Femur (tissue), 1 donor: ENCODE measurements around the gene HSPA9.

ENCODE experiments used
- DNase-seq: peaks from one replicate; pipeline ENCODE4 v3.0.0-alpha.2; 2017

The HSPA9 gene

DNA sequence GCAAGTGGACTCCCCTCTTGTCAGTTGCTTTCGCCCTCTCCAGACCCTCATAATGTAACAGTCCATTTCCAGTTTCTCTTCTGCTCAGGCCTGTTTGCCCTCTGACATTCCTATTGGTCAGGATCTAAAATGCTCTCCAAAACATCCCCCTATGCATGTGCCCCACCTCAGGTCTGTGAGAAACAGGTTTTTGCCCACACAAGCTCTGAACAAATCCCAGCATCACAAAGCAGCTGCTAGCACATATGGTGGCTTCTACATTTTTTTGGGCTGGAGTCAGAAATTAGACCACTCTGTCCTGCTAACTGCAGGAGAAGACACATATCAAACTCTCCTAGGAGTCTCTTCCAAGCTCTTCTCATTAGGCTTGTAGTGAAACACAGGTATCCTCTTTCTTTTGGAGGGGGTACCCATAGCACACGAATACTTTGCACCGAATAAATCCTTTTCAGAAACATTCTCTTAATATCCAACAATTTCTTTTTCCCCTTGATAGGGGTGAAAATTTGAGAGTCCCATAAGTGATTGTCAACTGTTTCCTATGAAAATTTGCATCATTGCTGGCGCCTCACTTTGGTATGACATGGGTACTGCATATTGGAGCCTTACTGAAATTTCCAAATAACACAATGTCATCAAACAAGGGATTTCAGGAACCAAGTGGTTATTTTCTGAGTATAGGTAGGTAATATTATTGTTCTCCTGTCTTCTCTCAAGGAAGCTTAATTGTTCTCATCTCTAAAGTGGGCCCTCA is 19.3 kb upstream of the HSPA9 start:
- no peak for DNase-seq

DNA sequence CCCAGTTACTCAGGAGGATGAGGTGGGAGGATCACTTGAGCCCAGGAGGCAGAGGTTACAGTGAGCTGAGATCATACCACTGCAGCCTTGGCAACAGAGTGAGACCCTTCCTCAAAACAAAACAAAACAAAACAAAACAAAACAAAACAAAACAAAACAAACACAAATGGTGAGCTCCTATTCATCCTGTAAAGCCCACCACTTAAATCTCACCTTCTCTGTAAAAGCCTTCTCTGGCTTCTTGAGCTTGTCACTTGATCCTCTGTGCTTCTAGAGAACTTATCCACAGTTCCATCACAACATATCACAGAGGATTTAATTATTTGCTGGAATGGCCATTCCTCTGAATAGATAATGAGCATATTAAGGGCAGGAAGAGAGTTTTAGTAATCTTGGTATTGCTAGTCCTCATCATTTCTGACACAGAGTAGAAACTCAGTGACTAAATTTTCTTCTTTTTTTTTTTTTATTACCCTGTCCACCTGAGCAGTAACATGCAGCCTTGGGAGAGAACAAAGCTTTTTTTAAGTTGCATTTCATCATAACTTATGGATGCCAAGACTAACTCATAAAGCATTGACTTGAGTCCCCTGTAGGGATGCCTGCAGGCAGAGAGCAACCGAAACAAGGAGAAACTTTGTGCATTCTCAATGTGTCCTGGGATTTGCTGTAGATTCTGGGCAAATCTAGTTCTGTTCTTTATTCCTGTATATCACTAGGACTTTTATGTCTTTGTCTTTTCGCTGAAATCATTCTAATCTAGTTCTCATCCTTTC is 13.0 kb upstream of the HSPA9 start:
- DNase-seq: no peak

DNA sequence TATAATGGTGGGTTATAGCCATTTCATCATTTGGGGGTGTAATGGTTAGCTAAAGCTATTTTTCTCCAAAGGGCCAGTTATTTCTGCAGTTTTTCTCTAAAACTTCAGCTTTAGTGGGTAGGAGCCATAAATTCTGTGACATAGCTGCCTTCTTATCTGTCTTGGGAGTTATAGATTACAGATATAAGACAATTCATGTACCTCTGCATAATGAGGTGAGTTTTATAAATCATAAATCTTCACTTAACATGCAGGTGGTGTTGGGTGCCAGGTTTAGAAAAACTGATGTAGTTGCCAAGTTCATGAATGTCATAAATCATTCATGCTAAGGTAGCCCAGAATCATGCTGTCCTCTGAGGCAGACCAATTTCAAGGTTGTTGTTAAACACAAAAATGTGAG is 10.0 kb upstream of the HSPA9 start:
- no peak for DNase-seq

DNA sequence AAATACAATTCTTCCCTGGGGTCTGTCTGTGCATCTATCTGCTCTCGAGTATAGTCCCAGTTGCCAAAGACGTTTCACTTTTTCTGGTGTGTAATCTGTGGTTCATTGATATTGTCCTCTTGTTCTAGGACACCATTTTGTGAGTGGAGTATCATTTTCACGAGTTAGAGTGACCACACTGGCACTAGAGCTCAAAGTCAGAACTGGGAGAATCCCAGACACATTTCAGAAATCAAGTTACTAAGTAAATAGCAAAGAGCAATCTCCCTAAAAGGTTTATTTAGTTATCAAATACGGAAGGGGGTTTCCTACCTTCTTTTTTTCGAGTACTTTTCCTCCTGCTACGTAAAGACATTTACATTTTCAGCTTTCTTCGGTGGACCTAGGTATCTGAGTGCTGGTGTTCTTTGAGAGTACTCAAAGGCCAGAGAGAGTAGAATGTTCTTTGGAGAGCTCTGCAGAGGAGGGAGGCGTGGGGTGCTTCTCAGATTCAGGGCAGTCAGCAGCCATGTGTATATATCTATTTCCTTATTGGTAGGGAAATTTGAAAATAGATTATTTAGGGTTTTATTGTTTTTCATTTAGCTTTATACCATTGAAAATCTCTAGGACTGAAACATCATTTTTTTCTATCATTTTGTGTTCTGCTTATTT is 8.9 kb upstream of the HSPA9 start:
- DNase-seq: no peak

DNA sequence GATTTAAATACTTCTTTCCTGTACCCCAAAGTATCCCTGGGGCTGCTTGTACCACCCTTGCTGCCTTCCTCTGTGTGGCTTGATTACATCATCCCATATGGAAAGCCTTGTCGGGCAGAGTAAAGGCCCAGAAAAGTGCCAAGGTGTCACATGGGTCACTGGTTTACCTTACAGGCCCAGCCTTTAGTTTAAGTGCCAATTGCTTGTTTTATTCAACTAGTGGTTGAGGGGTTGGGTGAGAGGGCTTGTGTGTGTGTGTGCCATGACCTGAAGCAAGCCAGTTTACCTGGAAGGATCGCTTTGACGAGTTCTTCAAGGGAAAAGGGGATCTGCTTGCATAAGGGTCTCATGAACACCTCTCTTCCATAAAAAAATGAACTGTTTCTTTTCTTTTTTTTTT is 7.8 kb upstream of the HSPA9 start:
- DNase-seq: no peak

DNA sequence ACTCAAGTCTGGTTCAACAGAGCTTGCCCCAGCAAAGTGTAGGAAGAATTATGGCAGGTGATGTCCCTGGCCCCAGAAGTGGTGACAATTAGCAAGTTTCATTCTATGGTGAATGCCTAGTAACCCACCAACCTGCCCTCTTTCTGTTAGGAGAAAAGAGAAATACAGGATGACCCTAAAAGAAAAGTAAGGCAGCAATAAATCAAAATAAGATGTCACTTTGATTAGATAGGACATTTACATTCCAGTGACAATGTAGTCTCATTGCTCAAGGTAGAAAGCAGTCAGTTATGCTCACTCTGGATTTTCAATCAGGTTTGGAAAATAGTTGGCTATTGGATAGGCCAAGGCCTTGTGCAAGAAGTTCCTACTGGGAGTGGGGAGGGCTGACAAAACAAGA is 5.6 kb upstream of the HSPA9 start:
- DNase-seq: no peak

DNA sequence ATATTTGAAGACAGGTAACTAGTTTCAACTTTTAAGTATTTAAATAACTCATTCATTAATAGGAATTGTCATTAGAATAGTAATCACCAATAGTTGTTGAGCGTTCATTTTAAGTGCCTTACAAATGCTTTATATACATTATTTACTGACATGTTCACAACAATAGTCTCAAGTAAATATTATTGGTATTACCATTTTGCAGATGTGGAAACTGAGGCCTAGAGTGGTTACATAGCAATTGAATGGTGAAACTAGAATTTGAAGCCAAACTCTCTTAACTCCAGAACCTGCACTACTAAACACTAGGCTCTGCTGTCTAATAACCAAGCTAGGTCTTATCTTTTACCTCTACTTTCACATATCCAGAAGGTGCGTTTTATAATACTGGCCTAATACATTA is 4.8 kb upstream of the HSPA9 start:
- no peak for DNase-seq

DNA sequence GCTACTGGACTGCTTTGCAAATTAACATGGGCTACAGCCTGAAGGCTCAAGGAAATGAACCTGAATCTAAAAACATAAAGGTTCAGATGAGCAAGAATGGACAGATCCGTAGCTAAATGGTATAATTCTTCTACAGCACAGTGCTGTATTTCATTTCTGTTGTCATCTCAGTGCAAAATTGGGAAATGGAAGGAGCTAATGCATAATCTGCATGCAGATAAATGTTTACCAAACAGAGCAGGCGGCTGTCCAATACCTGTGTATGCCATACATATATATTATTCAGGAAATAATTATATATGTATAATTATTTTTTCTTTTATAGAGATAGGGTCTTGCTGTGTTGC is 4.3 kb upstream of the HSPA9 start:
- no peak for DNase-seq

DNA sequence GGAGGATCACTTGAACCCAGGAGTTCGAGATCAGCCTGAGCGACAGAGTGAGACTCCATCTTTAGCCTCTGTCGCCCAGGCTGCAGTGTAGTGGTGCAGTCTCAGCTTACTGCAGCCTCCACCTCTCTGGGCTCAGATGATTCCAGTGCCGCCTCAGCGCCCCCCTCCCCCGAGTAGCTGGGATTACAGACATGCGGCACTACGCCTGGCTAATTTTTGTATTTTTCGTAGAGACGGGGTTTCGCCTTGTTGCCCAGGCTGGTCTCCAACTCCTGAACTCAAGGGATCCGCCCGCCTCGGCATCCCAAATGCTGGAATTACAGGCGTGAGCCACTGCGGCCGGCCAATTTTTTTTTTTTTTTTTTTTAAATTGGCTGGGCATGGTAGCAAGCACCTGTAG is 2.3 kb upstream of the HSPA9 start:
- DNase-seq: no peak

DNA sequence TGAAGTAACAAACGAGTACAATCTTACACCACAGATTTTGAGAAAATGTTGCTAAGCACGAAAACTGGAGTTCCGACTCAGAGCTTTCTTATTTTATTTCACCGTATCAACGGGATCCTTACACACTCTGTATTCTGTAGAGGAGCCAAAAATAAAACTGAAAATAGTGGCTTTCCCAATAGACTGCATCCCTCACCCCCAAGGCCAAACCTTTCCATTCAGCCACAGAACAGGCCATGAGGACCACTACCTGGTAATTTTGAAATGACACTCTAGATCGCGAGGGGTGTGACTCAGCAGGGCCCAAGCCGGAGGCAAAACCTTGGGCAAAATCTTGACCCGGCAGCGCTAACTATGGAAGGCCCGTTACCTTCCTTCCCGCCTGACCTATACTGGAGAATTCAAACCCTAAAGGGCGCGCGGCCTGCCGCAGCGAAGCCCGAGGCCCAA is 432 bp downstream of the HSPA9 start:
- DNase-seq: no peak

DNA sequence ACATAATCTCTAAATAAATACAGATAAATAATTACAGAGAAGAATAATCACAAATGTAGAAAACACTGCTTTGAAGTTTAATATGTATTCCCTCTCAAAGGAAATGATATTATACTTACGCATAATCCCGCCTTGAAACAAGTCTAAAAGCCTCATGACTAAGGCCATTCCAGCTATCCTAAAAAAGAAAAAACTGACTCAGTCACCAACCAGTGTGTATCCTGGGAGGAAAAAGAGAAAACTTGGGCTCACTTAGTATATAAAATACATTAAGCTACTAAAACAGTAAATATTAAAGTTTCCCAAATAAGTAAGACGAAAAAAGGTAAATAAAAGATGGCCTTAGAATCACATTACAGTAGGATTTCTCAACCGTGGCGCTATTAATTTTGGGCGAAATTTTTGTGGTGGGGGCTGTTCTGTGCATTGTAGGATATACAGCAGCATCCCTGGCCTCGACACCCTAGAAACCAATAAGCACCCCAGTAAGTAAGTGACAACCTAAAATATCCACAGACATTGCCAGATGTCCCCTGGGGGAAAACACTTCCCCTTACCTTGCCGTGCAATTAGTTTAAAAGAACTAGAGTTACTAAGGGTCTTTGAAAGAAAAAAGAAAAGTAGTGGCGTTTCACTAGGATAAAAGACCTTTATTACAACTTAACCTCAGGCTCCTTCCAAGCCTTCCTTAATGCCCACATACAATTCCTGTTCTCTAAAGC is 1.1 kb downstream of the HSPA9 start:
- no peak for DNase-seq

DNA sequence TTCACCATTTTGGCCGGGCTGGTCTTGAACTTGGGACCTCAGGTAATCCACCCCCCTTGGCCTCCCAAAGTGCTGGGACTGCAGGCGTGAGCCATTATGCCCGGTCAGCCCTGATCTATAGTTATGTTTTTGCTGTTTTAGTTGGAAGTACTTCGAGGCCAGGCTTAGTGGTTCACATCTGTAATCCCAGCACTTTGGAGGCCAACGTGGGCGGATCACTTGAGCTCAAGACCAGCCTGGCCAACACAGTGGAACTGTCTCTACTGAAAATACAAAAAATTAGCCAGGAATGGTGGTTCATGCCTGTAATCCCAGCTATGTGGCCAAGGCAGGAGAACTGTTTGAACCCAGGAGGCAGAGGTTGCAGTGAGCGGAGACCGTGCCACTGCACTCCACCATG is 2.0 kb downstream of the HSPA9 start:
- no peak for DNase-seq

DNA sequence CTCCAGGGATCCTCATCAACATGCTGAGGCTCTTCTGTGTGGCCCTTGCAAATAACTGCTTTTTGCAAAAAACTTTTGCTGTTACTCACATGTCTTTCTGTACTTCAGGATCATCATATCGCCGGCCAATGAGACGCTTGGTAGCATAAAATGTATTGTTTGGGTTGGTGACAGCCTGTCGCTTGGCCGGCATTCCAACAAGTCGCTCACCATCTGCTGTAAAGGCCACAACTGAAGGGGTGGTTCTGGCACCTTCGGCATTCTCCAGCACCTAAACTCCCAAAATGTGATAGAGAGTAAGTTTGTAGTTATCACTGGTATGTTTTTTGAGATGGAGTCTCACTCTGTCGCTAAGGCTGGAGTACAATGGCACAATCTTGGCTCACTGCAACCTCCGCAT is 4.3 kb downstream of the HSPA9 start:
- DNase-seq: no peak

DNA sequence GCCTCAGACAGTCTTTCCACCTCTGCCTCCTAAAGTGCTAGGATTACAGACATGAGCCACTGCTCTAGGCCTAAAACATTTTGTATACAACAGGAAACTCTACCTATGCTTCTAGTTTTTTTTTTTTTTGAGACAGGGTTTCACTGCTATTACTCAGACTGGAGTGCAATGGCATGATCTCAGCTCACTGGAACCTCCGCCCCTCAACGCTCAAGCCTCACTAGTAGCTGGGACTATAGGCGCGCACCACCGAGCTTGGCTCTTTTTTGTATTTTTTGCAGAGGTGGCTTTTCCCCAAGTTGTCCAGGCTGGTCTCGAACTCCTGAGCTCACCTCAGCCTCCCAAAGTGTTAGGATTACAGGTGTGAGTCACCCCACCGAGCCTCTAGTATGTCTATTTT is 5.4 kb downstream of the HSPA9 start:
- no peak for DNase-seq

DNA sequence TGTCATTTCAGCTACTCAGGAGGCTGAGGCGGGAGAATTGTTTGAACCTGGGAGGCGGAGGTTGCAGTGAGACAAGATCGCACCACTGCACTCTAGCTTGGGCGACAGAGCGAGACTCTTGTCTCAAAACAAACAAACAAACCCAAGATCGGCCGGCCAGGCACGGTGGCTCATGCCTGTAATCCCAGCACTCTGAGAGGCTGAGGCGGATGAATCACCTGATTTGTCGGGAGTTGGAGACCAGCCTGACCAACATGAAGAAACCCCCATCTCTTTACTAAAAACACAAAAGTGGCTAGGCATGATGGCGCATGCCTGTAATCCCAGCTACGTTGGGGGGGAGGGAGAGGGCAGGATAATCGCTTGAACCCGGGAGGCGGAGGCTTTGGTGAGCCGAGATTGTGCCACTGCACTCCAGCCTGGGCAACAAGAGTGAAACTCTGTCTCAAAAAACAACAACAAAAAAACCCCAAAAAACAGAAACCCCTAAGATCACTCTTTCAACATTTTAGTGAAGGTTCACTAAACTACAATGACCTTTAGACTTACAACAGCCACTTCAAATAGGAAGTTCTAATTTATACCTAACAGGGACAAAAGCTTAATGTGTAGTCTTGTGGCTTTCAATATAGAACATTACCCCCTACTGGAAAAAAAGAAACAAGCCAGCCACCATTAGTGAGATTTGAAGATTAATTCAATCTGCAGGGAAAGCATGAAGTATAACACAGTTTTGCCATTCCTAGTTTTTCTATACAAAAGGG is 7.0 kb downstream of the HSPA9 start:
- DNase-seq: no peak

DNA sequence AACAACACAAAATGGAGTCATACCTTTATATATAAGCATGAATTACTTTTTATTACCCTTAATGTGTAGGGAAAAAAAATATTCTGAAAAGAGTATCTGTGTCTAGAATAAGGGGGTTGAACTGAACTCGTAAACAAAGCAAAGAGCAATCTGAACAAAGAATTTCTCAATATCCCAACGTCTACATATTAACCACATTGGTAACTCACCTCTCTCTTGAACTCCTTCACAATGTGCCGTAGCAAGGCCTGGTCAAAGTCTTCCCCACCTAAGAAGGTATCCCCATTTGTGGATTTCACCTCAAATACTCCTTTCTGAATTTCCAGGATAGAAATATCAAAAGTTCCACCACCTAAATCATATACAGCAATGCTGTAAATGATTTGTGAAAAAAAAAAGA is 8.4 kb downstream of the HSPA9 start:
- DNase-seq: no peak

DNA sequence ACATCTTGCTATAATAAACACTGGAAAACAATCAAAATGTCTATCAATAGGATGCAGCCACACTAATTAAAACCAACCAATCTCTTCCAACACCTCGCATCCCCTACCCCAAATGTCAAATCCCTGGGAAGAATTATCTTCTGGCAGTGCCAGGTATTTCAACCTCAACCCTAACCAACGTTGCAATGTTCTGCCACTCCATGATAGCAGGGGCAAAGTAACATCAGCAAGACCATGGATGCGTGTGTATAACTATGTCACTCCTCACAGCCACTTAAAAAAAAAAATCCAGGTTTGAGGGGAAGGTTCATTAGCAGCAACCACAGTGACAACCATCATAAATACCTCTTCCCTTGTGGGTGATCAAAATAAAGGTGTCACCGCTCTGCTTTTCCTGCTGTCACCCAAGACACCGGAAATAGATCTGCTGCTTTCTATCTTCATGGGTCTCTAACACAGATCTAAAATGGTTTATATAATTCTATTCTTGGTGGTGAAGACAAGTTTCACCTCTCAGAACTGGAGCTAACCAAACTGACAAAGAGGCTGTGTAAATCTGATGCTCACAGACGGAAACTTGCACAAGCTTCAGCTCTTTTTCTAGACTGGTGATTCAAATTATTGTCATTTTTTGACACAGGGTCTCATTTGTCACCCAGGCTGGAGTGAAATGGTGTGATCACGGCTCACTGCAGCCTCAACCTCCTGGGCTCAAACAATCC is 9.9 kb downstream of the HSPA9 start:
- DNase-seq: no peak

DNA sequence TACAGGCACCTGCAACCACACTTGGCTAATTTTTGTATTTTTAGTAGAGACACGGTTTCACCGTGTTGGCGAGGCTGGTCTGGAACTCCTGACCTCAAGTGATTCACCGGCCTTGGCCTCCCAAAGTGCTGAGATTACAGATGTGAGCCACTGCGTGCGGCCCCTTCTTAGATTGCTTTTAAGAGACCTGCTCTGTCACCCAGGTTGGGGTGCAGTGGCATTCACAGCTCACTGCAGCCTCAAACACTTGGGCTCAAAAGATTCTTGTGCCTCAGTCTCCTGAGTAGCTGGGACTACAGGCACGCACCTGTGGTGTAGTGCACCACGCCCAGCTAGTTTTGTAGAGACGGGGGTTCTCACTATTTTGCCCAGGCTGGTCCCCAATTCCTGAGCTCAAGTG is 11.0 kb downstream of the HSPA9 start:
- DNase-seq: no peak

DNA sequence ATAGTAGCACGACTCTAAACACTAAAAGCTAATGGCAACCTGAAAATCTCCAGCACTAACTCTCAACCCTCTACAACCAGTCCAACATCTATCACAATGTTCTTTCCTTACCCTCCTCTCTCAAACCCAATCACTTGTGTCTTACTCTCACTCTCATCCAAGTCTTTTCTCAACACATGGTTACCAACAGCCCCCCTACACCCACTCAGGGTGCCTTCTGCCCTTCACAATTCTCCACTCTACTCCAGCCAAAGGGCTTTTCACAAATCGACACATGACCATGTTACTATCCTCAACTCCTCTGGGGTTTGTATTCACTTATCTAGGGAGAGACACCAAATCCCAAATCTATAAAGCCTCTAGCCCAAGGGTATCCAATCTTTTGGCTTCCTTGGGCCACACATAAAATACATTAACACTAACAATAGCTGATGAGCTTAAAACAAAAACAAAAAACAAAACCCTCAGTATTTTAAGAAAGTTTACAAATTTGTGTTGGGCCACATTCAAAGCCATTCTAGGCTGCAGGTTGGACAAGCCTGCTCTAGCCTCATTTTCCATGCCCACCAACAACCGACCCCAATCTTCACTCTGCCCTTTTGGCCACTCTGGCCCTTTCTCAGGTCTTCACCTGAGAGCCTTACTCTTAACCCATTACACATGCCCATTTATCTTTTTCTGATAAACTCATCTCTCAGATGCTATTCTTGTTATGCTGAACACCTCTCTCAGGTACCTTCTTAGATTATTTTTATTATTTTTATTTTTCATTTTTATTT is 11.7 kb downstream of the HSPA9 start:
- no peak for DNase-seq

DNA sequence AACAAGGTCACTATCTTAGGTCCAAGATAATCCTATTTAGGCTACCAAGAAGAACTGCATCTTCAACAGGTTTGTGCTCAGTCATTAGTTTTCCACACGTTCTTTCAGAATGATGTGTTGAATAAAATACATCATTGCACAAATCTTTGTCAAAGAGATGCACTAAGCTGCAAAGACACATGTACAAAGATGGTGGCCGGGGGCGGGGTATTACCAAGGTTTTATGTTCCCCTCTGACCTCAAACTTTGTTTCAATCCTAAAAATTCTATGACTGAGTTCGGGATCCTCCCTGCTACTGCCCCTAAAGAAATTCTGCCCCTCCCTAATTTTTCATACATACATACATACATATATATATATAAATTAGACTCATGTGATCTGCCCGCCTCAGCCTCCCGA is 14.2 kb downstream of the HSPA9 start:
- DNase-seq: no peak

DNA sequence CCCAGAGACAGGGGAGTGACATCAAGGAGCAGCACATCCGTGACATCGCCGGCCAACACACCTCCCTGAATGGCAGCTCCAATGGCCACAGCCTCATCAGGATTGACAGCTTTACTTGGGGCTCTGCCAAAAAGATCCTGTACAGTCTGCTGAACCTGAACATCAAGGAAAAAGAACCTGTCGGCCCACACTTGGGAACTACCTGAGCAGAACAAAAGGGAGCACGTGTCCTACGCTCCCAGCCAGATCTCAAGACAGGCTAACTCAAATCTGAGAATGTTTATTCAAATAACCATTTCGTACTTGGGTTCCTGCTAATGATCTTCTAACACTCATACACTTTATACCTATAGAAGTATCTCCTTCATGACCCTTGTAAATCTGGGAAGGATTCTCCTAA is 15.3 kb downstream of the HSPA9 start:
- DNase-seq: no peak
